ENCODE measurements around the gene PDZD2. TPM values are rescaled to one million over a fixed set of nuclear protein-coding genes. Genes with fewer than 3 reads are reported as not detected.
"Not testable (repeated sequence)": the region's sequence is repeated elsewhere in the genome, so short reads cannot be mapped to it uniquely, and the experiment has no call there.

Gene PDZD2
- total RNA-seq, 1 donor from 2014 or later: not detected

GRCh38 chr5:31707329-31707728, 68.4 kb downstream of the PDZD2 start:
- Mint-ChIP-seq H3K27me3 (ENCODE audit: insufficient read depth) (peaks cover 2% of the 10 kb centered on the region), H3K4me3 (no peak overlapping the region)
- DNase-seq (ENCODE audit: low spot score): no peak

GRCh38 chr5:31708089-31708488, 69.2 kb downstream of the PDZD2 start:
- Mint-ChIP-seq H3K27ac (no peak overlapping the region), H3K36me3 (ENCODE audit: low read depth) (no peaks in the 10 kb centered on the region), H3K27me3 (ENCODE audit: insufficient read depth) (peaks cover 2% of the 10 kb centered on the region), H3K4me1 (ENCODE audit: low read depth) (no peaks in the 10 kb centered on the region), H3K9me3 (no peaks in the 10 kb centered on the region), H3K4me3 (no peak overlapping the region)
- no peak for DNase-seq (ENCODE audit: low spot score)
- intact Hi-C loops (cut with micrococcal nuclease): no loop called here

More at GRCh38 chr5:31707329-31707728, 68.4 kb downstream of the PDZD2 start:
- H3K36me3 Mint-ChIP-seq (ENCODE audit: low read depth): no peaks in the 10 kb centered on the region
- intact Hi-C loops (cut with micrococcal nuclease): no loop called here
- no peaks in the 10 kb centered on the region for H3K4me1 Mint-ChIP-seq (ENCODE audit: low read depth)
- no peaks in the 10 kb centered on the region for H3K9me3 Mint-ChIP-seq
- H3K27ac Mint-ChIP-seq: no peak overlapping the region

- intact Hi-C loops (cut with micrococcal nuclease): no loop called here
- H3K4me3 Mint-ChIP-seq: no peak overlapping the region
- no peak for DNase-seq (ENCODE audit: low spot score)
- no peaks in the 10 kb centered on the region for H3K4me1 Mint-ChIP-seq (ENCODE audit: low read depth)
- H3K9me3 Mint-ChIP-seq: no peaks in the 10 kb centered on the region
- no peaks in the 10 kb centered on the region for H3K36me3 Mint-ChIP-seq (ENCODE audit: low read depth)
- no peak overlapping the region for H3K27ac Mint-ChIP-seq
- peaks cover 2% of the 10 kb centered on the region for H3K27me3 Mint-ChIP-seq (ENCODE audit: insufficient read depth)
Observed at GRCh38 chr5:31711363-31711762, 72.4 kb downstream of the PDZD2 start.

- intact Hi-C loops (cut with micrococcal nuclease): no loop called here
- H3K27ac Mint-ChIP-seq: no peak overlapping the region
- no peak for DNase-seq (ENCODE audit: low spot score)
- no peaks in the 10 kb centered on the region for H3K9me3 Mint-ChIP-seq
- H3K27me3 Mint-ChIP-seq (ENCODE audit: insufficient read depth): peaks cover 2% of the 10 kb centered on the region
- no peaks in the 10 kb centered on the region for H3K4me1 Mint-ChIP-seq (ENCODE audit: low read depth)
- H3K4me3 Mint-ChIP-seq: no peak overlapping the region
- H3K36me3 Mint-ChIP-seq (ENCODE audit: low read depth): no peaks in the 10 kb centered on the region
Observed at GRCh38 chr5:31711935-31712592, 73.1 kb downstream of the PDZD2 start.

GRCh38 chr5:31717561-31717960, 78.6 kb downstream of the PDZD2 start:
- no peaks in the 10 kb centered on the region for H3K27me3 Mint-ChIP-seq (ENCODE audit: insufficient read depth)
- DNase-seq (ENCODE audit: low spot score): no peak
- H3K4me1 Mint-ChIP-seq (ENCODE audit: low read depth): no peaks in the 10 kb centered on the region
- no peak overlapping the region for H3K4me3 Mint-ChIP-seq
- no peaks in the 10 kb centered on the region for H3K36me3 Mint-ChIP-seq (ENCODE audit: low read depth)
- no peak overlapping the region for H3K27ac Mint-ChIP-seq
- intact Hi-C loops (cut with micrococcal nuclease): no loop called here
- H3K9me3 Mint-ChIP-seq: no peaks in the 10 kb centered on the region

- H3K27me3 Mint-ChIP-seq (ENCODE audit: insufficient read depth): no peaks in the 10 kb centered on the region
- no peak overlapping the region for H3K4me3 Mint-ChIP-seq
- H3K9me3 Mint-ChIP-seq: no peaks in the 10 kb centered on the region
- intact Hi-C loops (cut with micrococcal nuclease): no loop called here
- H3K27ac Mint-ChIP-seq: no peak overlapping the region
- no peaks in the 10 kb centered on the region for H3K36me3 Mint-ChIP-seq (ENCODE audit: low read depth)
- no peaks in the 10 kb centered on the region for H3K4me1 Mint-ChIP-seq (ENCODE audit: low read depth)
- no peak for DNase-seq (ENCODE audit: low spot score)
Observed at GRCh38 chr5:31720004-31720403, 81.1 kb downstream of the PDZD2 start.

GRCh38 chr5:31720811-31721345, 81.9 kb downstream of the PDZD2 start:
- Mint-ChIP-seq H3K4me1 (ENCODE audit: low read depth) (no peaks in the 10 kb centered on the region), H3K9me3 (no peaks in the 10 kb centered on the region), H3K27ac (no peak overlapping the region), H3K36me3 (ENCODE audit: low read depth) (no peaks in the 10 kb centered on the region), H3K27me3 (ENCODE audit: insufficient read depth) (peaks cover 2% of the 10 kb centered on the region), H3K4me3 (no peak overlapping the region)
- intact Hi-C loops (cut with micrococcal nuclease): no loop called here
- DNase-seq (ENCODE audit: low spot score): no peak

GRCh38 chr5:31722111-31722510, 83.2 kb downstream of the PDZD2 start:
- Mint-ChIP-seq H3K27me3 (ENCODE audit: insufficient read depth) (peaks cover 2% of the 10 kb centered on the region), H3K27ac (no peak overlapping the region), H3K9me3 (no peaks in the 10 kb centered on the region), H3K4me3 (no peak overlapping the region), H3K36me3 (ENCODE audit: low read depth) (no peaks in the 10 kb centered on the region), H3K4me1 (ENCODE audit: low read depth) (no peaks in the 10 kb centered on the region)
- intact Hi-C loops (cut with micrococcal nuclease): no loop called here
- no peak for DNase-seq (ENCODE audit: low spot score)

- Mint-ChIP-seq H3K9me3 (no peaks in the 10 kb centered on the region), H3K27me3 (ENCODE audit: insufficient read depth) (peaks cover 2% of the 10 kb centered on the region), H3K27ac (no peak overlapping the region), H3K36me3 (ENCODE audit: low read depth) (no peaks in the 10 kb centered on the region), H3K4me1 (ENCODE audit: low read depth) (no peaks in the 10 kb centered on the region), H3K4me3 (no peak overlapping the region)
- DNase-seq (ENCODE audit: low spot score): no peak
- intact Hi-C loops (cut with micrococcal nuclease): no loop called here
Observed at GRCh38 chr5:31725996-31726395, 87.1 kb downstream of the PDZD2 start.

- Mint-ChIP-seq H3K4me3 (no peak overlapping the region), H3K36me3 (ENCODE audit: low read depth) (no peaks in the 10 kb centered on the region), H3K27me3 (ENCODE audit: insufficient read depth) (peaks cover 2% of the 10 kb centered on the region), H3K27ac (no peak overlapping the region), H3K4me1 (ENCODE audit: low read depth) (no peaks in the 10 kb centered on the region), H3K9me3 (no peaks in the 10 kb centered on the region)
- intact Hi-C loops (cut with micrococcal nuclease): no loop called here
- DNase-seq (ENCODE audit: low spot score): no peak
Observed at GRCh38 chr5:31726952-31727351, 88.0 kb downstream of the PDZD2 start.

GRCh38 chr5:31728039-31728438, 89.1 kb downstream of the PDZD2 start:
- Mint-ChIP-seq H3K9me3 (no peaks in the 10 kb centered on the region), H3K4me1 (ENCODE audit: low read depth) (no peaks in the 10 kb centered on the region), H3K27ac (no peak overlapping the region), H3K36me3 (ENCODE audit: low read depth) (no peaks in the 10 kb centered on the region), H3K4me3 (no peak overlapping the region), H3K27me3 (ENCODE audit: insufficient read depth) (peaks cover 3% of the 10 kb centered on the region)
- no peak for DNase-seq (ENCODE audit: low spot score)
- intact Hi-C loops (cut with micrococcal nuclease): no loop called here

- H3K27ac Mint-ChIP-seq; H3K4me3 Mint-ChIP-seq; DNase-seq (ENCODE audit: low spot score); intact Hi-C loops (cut with micrococcal nuclease); H3K36me3 Mint-ChIP-seq (ENCODE audit: low read depth); H3K4me1 Mint-ChIP-seq (ENCODE audit: low read depth); H3K27me3 Mint-ChIP-seq (ENCODE audit: insufficient read depth); H3K9me3 Mint-ChIP-seq: not testable (repeated sequence)
Observed at GRCh38 chr5:31728806-31729205, 89.9 kb downstream of the PDZD2 start.

- intact Hi-C loops (cut with micrococcal nuclease): no loop called here
- Mint-ChIP-seq H3K4me3 (no peak overlapping the region), H3K36me3 (ENCODE audit: low read depth) (no peaks in the 10 kb centered on the region), H3K27ac (no peak overlapping the region), H3K9me3 (no peaks in the 10 kb centered on the region), H3K27me3 (ENCODE audit: insufficient read depth) (peaks cover 3% of the 10 kb centered on the region), H3K4me1 (ENCODE audit: low read depth) (no peaks in the 10 kb centered on the region)
- DNase-seq (ENCODE audit: low spot score): no peak
Observed at GRCh38 chr5:31730139-31730538, 91.2 kb downstream of the PDZD2 start.

- H3K9me3 Mint-ChIP-seq: no peaks in the 10 kb centered on the region
- H3K4me1 Mint-ChIP-seq (ENCODE audit: low read depth): no peaks in the 10 kb centered on the region
- H3K4me3 Mint-ChIP-seq: no peak overlapping the region
- no peak overlapping the region for H3K27ac Mint-ChIP-seq
- intact Hi-C loops (cut with micrococcal nuclease): no loop called here
- H3K27me3 Mint-ChIP-seq (ENCODE audit: insufficient read depth): peaks cover 2% of the 10 kb centered on the region
- no peak for DNase-seq (ENCODE audit: low spot score)
- H3K36me3 Mint-ChIP-seq (ENCODE audit: low read depth): no peaks in the 10 kb centered on the region
Observed at GRCh38 chr5:31731016-31731415, 92.1 kb downstream of the PDZD2 start.

Data from activated T-helper 1 cell treated with anti-CD3 and anti-CD28 coated beads, Interleukin-12 subunit alpha, Interleukin-12 subunit beta, Interleukin-2, Interleukin-4 antibody, amounts not matched to agents 30 ng/mL and 10 ng/mL and 1 ng/mL, durations not matched to agents 14 hours and 24 hours and 36 hours (primary cell).